ENCODE data around the gene HOXA4.

HOXA4 gene

GRCh38 chr7:27082171-27082570 is 48.4 kb downstream of the HOXA4 start:
- H2BK12ac ChIP-seq (ENCODE audit: low read length): no peak overlapping the region
- no peak overlapping the region for H4K91ac ChIP-seq (ENCODE audit: low read depth, low read length, poor library complexity)
- H3K27me3 ChIP-seq (ENCODE audit: control insufficient read depth in 3 of 3, insufficient read depth in 3 of 3, low read depth in 1 of 3, low read length in 3 of 3): no peaks in the 10 kb centered on the region
- no peaks in the 10 kb centered on the region for H3K36me3 ChIP-seq (replicated peaks in 1 of 2; ENCODE audit: control insufficient read depth in 2 of 2, insufficient read depth in 2 of 2, low read length in 2 of 2)
- no peak overlapping the region for H3K18ac ChIP-seq (ENCODE audit: low read length)
- no peak overlapping the region for H3K23ac ChIP-seq (ENCODE audit: low read depth, low read length, poor library complexity)
- H4K8ac ChIP-seq (ENCODE audit: low read depth, low read length): no peak overlapping the region
- WGBS, 2 donors (ENCODE audit: extremely low coverage in 2 of 2, insufficient read length in 2 of 2, insufficient replicate concordance in 1 of 2): no CpG with 5 or more reads among the region's 1 CpG
- no peaks in the 10 kb centered on the region for H3K79me1 ChIP-seq (ENCODE audit: low read depth, low read length)
- H2BK5ac ChIP-seq (ENCODE audit: low read length): no peak overlapping the region
- DNase-seq (ENCODE audit: low spot score): no peak
- H2AFZ ChIP-seq (ENCODE audit: low read length): no peak overlapping the region
- no peak overlapping the region for H3K4ac ChIP-seq (ENCODE audit: low read length)
- H3K4me3 ChIP-seq (ENCODE audit: low read length in 2 of 2): no peak overlapping the region
- no peak overlapping the region for H3K14ac ChIP-seq (ENCODE audit: low read length)
- H2BK15ac ChIP-seq (ENCODE audit: low read length): no peak overlapping the region
- no peak overlapping the region for H3K9ac ChIP-seq (ENCODE audit: low read depth, low read length, poor library complexity)
- no peak overlapping the region for H2AK5ac ChIP-seq (ENCODE audit: low read depth, low read length)
- no peak overlapping the region for H3K27ac ChIP-seq (replicated peaks; ENCODE audit: low read length)
- H3K4me1 ChIP-seq (ENCODE audit: control insufficient read depth in 2 of 2, insufficient read depth in 1 of 2, low read depth in 1 of 2, low read length in 2 of 2): peaks cover 0 to 2% of the 10 kb centered on the region in 2 donors
- H3K4me2 ChIP-seq (ENCODE audit: insufficient read depth, low read length, poor library complexity, severe bottlenecking): no peak overlapping the region
- H2BK120ac ChIP-seq (ENCODE audit: low read depth, low read length): no peak overlapping the region
- no peaks in the 10 kb centered on the region for H3K9me3 ChIP-seq (replicated peaks in 1 of 2; ENCODE audit: control insufficient read depth in 2 of 2, insufficient read depth in 1 of 2, low read depth in 1 of 2, low read length in 2 of 2)

- H2AFZ ChIP-seq (ENCODE audit: low read length): no peak overlapping the region
Measured at GRCh38 chr7:27080844-27081436, 49.6 kb downstream of the HOXA4 start.

GRCh38 chr7:27079234-27079975 is 51.2 kb downstream of the HOXA4 start:
- no CpG with 5 or more reads among the region's 1 CpG for WGBS, 2 donors (ENCODE audit: extremely low coverage in 2 of 2, insufficient read length in 2 of 2, insufficient replicate concordance in 1 of 2)
- Histone ChIP-seq H2BK120ac (ENCODE audit: low read depth, low read length) (no peak overlapping the region), H3K36me3 (replicated peaks in 1 of 2; ENCODE audit: control insufficient read depth in 2 of 2, insufficient read depth in 2 of 2, low read length in 2 of 2) (no peaks in the 10 kb centered on the region)

More at GRCh38 chr7:27080844-27081436, 49.6 kb downstream of the HOXA4 start:
- H3K36me3 ChIP-seq (replicated peaks in 1 of 2; ENCODE audit: control insufficient read depth in 2 of 2, insufficient read depth in 2 of 2, low read length in 2 of 2): no peaks in the 10 kb centered on the region
- H3K4me2 ChIP-seq (ENCODE audit: insufficient read depth, low read length, poor library complexity, severe bottlenecking): no peak overlapping the region
- H2BK12ac ChIP-seq (ENCODE audit: low read length): no peak overlapping the region
- no peak overlapping the region for H3K18ac ChIP-seq (ENCODE audit: low read length)
- no peak for DNase-seq (ENCODE audit: low spot score)
- peaks cover 0 to 2% of the 10 kb centered on the region in 2 donors for H3K4me1 ChIP-seq (ENCODE audit: control insufficient read depth in 2 of 2, insufficient read depth in 1 of 2, low read depth in 1 of 2, low read length in 2 of 2)
- H3K27me3 ChIP-seq (ENCODE audit: control insufficient read depth in 3 of 3, insufficient read depth in 3 of 3, low read depth in 1 of 3, low read length in 3 of 3): no peaks in the 10 kb centered on the region
- H2BK15ac ChIP-seq (ENCODE audit: low read length): no peak overlapping the region
- no peak overlapping the region for H3K9ac ChIP-seq (ENCODE audit: low read depth, low read length, poor library complexity)
- no peak overlapping the region for H3K14ac ChIP-seq (ENCODE audit: low read length)
- no peaks in the 10 kb centered on the region for H3K9me3 ChIP-seq (replicated peaks in 1 of 2; ENCODE audit: control insufficient read depth in 2 of 2, insufficient read depth in 1 of 2, low read depth in 1 of 2, low read length in 2 of 2)
- no peak overlapping the region for H4K8ac ChIP-seq (ENCODE audit: low read depth, low read length)
- H3K4me3 ChIP-seq (ENCODE audit: low read length in 2 of 2): no peak overlapping the region
- no peaks in the 10 kb centered on the region for H3K79me1 ChIP-seq (ENCODE audit: low read depth, low read length)
- H2AK5ac ChIP-seq (ENCODE audit: low read depth, low read length): no peak overlapping the region
- no peak overlapping the region for H3K23ac ChIP-seq (ENCODE audit: low read depth, low read length, poor library complexity)
- no peak overlapping the region for H3K27ac ChIP-seq (replicated peaks; ENCODE audit: low read length)
- H2BK5ac ChIP-seq (ENCODE audit: low read length): no peak overlapping the region
- H4K91ac ChIP-seq (ENCODE audit: low read depth, low read length, poor library complexity): no peak overlapping the region
- no peak overlapping the region for H3K4ac ChIP-seq (ENCODE audit: low read length)
- no CpG with 5 or more reads among the region's 4 CpGs for WGBS, 2 donors (ENCODE audit: extremely low coverage in 2 of 2, insufficient read length in 2 of 2, insufficient replicate concordance in 1 of 2)
- no peak overlapping the region for H2BK120ac ChIP-seq (ENCODE audit: low read depth, low read length)

GRCh38 chr7:27078616-27079233 is 51.8 kb downstream of the HOXA4 start:
- Histone ChIP-seq H4K8ac (ENCODE audit: low read depth, low read length) (no peak overlapping the region), H3K4me1 (ENCODE audit: control insufficient read depth in 2 of 2, insufficient read depth in 1 of 2, low read depth in 1 of 2, low read length in 2 of 2) (peaks cover 0 to 2% of the 10 kb centered on the region in 2 donors), H3K36me3 (replicated peaks in 1 of 2; ENCODE audit: control insufficient read depth in 2 of 2, insufficient read depth in 2 of 2, low read length in 2 of 2) (no peaks in the 10 kb centered on the region), H2BK15ac (ENCODE audit: low read length) (no peak overlapping the region), H3K27ac (replicated peaks; ENCODE audit: low read length) (no peak overlapping the region), H3K9ac (ENCODE audit: low read depth, low read length, poor library complexity) (no peak overlapping the region), H3K14ac (ENCODE audit: low read length) (no peak overlapping the region), H2BK5ac (ENCODE audit: low read length) (no peak overlapping the region), H3K4ac (ENCODE audit: low read length) (no peak overlapping the region), H3K4me3 (ENCODE audit: low read length in 2 of 2) (no peak overlapping the region), H3K18ac (ENCODE audit: low read length) (no peak overlapping the region), H4K91ac (ENCODE audit: low read depth, low read length, poor library complexity) (no peak overlapping the region), H3K79me1 (ENCODE audit: low read depth, low read length) (no peaks in the 10 kb centered on the region), H2AFZ (ENCODE audit: low read length) (no peak overlapping the region), H3K9me3 (replicated peaks in 1 of 2; ENCODE audit: control insufficient read depth in 2 of 2, insufficient read depth in 1 of 2, low read depth in 1 of 2, low read length in 2 of 2) (no peaks in the 10 kb centered on the region), H2AK5ac (ENCODE audit: low read depth, low read length) (no peak overlapping the region), H2BK12ac (ENCODE audit: low read length) (no peak overlapping the region), H2BK120ac (ENCODE audit: low read depth, low read length) (no peak overlapping the region), H3K27me3 (ENCODE audit: control insufficient read depth in 3 of 3, insufficient read depth in 3 of 3, low read depth in 1 of 3, low read length in 3 of 3) (no peaks in the 10 kb centered on the region), H3K23ac (ENCODE audit: low read depth, low read length, poor library complexity) (no peak overlapping the region), H3K4me2 (ENCODE audit: insufficient read depth, low read length, poor library complexity, severe bottlenecking) (no peak overlapping the region)
- no peak for DNase-seq (ENCODE audit: low spot score)
- WGBS, 2 donors (ENCODE audit: extremely low coverage in 2 of 2, insufficient read length in 2 of 2, insufficient replicate concordance in 1 of 2): no CpG with 5 or more reads among the region's 5 CpGs

More at GRCh38 chr7:27079234-27079975, 51.2 kb downstream of the HOXA4 start:
- DNase-seq (ENCODE audit: low spot score): no peak
- no peak overlapping the region for H3K18ac ChIP-seq (ENCODE audit: low read length)
- H3K27me3 ChIP-seq (ENCODE audit: control insufficient read depth in 3 of 3, insufficient read depth in 3 of 3, low read depth in 1 of 3, low read length in 3 of 3): no peaks in the 10 kb centered on the region
- no peak overlapping the region for H3K9ac ChIP-seq (ENCODE audit: low read depth, low read length, poor library complexity)
- no peak overlapping the region for H3K4me2 ChIP-seq (ENCODE audit: insufficient read depth, low read length, poor library complexity, severe bottlenecking)
- H3K27ac ChIP-seq (replicated peaks; ENCODE audit: low read length): no peak overlapping the region
- H2BK12ac ChIP-seq (ENCODE audit: low read length): no peak overlapping the region
- H3K4me3 ChIP-seq (ENCODE audit: low read length in 2 of 2): no peak overlapping the region
- no peak overlapping the region for H2AFZ ChIP-seq (ENCODE audit: low read length)
- H4K8ac ChIP-seq (ENCODE audit: low read depth, low read length): no peak overlapping the region
- no peak overlapping the region for H3K14ac ChIP-seq (ENCODE audit: low read length)
- H2BK15ac ChIP-seq (ENCODE audit: low read length): no peak overlapping the region
- H2AK5ac ChIP-seq (ENCODE audit: low read depth, low read length): no peak overlapping the region
- H2BK5ac ChIP-seq (ENCODE audit: low read length): no peak overlapping the region
- H3K4me1 ChIP-seq (ENCODE audit: control insufficient read depth in 2 of 2, insufficient read depth in 1 of 2, low read depth in 1 of 2, low read length in 2 of 2): peaks cover 0 to 2% of the 10 kb centered on the region in 2 donors
- no peaks in the 10 kb centered on the region for H3K79me1 ChIP-seq (ENCODE audit: low read depth, low read length)
- H3K4ac ChIP-seq (ENCODE audit: low read length): no peak overlapping the region
- H3K23ac ChIP-seq (ENCODE audit: low read depth, low read length, poor library complexity): no peak overlapping the region
- no peaks in the 10 kb centered on the region for H3K9me3 ChIP-seq (replicated peaks in 1 of 2; ENCODE audit: control insufficient read depth in 2 of 2, insufficient read depth in 1 of 2, low read depth in 1 of 2, low read length in 2 of 2)
- H4K91ac ChIP-seq (ENCODE audit: low read depth, low read length, poor library complexity): no peak overlapping the region

Data from neuronal stem cell (in vitro differentiated cells).